Activated T-cell treated with anti-CD3 and anti-CD28 coated beads, Interleukin-2, amount 50 U/mL, for 48 hours (primary cell): ENCODE measurements around the gene MGMT.

Experiments
- DNase-seq, 2 experiments: peaks; one replicate each; pipeline ENCODE4 v3.0.0-alpha.2; 2020

The MGMT gene

GRCh38 chr10:129716881-129717280 lies 249.8 kb downstream of the MGMT start:
- no peak for DNase-seq

DNA sequence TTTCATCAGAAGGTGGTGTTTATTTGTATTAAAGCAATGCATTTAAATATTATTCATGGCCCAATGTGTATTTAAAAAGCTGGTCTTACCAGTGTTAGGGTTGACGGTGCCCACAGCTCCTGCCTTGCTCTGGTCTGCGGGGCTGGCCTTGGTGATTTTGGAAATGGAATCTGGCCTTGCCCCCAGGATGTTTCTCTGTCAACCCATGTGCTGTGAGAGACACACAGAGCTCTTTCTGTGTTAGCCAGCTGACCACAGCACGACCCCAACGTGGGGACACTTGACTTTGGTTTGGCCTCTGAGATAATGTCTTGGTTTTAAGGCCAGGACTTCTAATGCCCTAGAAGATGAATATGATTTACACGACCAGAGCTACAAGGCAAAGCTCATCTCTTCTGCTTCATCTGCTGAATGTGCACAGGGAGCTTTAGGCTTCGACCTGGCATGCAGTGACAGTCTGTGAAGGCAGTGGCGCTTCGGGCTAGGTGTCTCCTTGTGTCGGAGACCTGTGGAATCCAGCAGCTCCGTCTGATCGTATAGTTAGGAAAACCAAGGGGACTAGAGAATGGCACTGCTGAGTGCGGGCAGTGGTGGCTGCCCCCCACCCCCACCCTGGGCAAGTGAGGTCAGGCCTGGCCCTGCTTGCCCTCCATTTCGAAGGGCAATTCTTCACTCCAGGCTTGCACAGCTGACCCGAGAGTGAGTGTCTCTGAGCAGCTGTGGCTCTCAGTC lies 250.9 kb downstream of the MGMT start:
- DNase-seq = peak in 1 of 2 experiments; percentile 0

DNA sequence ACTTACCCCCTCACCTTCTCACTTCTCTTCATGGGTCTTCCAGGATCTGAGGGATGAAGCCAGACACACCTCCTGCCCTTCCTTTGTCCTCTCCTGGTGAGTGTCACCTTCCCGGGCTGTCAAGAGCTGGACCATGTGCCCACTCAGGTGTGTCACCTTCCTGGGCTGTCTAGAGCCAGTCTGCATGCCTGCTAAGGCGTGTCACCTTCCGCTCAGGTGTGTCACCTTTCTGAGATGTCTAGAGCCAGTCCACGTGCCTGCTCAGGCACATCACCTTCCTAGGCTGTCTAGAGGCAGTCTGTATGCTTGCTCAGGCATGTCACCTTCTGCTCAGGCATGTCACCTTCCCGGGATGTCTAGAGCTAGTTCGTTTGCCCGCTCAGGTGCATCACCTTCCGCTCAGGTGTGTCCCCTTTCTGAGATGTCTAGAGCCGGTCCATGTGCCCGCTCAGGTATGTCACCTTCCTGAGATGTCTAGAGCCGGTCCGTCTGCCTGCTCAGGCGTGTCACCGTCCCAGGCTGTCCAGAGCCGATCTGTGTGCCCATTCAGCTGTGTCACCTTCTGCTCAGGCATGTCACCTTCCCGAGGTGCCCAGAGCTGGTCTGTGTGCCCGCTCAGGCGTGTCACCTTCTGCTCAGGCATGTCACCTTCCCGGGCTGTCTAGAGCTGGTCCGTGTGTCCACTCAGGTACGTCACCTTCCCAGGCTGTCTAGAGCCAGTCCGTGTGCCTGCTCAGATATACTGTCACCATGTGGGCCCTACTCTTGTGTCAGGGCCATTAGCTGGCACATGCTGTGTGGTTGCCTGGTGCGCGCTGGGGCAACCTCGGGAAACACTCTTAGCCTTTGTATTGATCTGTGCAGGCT lies 251.7 kb downstream of the MGMT start:
- DNase-seq = peak in 1 of 2 experiments; percentile 14

- DNase-seq = peak in 1 of 2 experiments; percentile 0
Measured at GRCh38 chr10:129719415-129719739, 252.3 kb downstream of the MGMT start.

DNA sequence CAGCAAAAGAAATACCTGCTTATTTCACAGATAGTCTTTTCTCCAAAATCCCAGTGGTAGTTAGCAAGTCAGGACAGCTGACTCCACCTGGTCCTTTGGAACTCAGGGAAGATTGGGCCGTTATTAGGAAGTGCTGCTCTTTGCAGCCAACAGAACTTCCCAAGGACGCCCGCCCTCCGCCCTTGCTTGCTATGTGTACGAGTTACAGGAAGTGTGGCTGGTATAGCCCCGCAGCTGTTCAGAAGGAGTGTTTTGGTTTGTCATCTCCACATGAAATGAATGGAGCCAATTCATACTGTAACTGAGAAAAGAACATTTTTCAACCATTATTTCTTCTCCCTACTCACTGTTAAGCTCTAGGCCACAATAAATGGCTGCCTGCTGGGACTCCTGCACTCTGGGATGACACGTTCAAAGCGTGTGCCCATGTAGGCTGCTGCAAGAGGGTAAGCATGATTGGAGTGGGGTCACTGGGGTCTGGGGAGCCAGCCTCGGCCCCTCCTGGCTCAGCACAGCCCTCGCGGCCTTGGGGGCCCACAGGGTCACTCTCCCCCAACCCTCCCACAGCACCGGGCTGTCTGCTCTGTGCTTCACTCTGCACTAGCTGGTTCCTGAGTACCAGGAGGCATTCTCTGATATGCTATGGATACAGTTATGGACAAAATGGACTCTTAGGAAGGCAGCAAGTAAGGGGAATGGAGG lies 253.0 kb downstream of the MGMT start:
- no peak for DNase-seq

GRCh38 chr10:129725011-129725410 lies 258.0 kb downstream of the MGMT start:
- DNase-seq = no peak

GRCh38 chr10:129725482-129725881 lies 258.4 kb downstream of the MGMT start:
- DNase-seq = no peak

- no peak for DNase-seq
Measured at GRCh38 chr10:129725890-129726631, 259.0 kb downstream of the MGMT start.

- no peak for DNase-seq
Measured at GRCh38 chr10:129727071-129727470, 260.0 kb downstream of the MGMT start.

DNA sequence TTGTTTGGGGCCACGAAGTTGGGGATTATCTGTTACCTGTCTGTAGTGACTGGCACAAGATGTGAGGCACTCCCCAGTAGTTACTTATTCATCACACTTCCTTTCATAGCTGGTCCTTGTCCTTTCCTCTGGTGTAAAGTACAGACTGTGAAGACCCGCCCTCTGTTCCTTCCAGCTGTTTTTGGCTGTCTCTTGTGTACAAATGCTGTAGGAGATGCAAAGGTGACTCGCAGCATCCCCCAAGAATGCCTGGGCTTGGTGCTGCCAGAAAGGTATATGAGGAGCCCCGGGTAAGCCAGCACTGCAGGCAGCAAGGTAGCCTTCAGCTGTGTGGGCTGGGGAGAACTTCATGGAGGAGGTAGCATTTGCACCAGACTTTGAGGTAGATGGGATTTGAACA lies 260.5 kb downstream of the MGMT start:
- no peak for DNase-seq

DNA sequence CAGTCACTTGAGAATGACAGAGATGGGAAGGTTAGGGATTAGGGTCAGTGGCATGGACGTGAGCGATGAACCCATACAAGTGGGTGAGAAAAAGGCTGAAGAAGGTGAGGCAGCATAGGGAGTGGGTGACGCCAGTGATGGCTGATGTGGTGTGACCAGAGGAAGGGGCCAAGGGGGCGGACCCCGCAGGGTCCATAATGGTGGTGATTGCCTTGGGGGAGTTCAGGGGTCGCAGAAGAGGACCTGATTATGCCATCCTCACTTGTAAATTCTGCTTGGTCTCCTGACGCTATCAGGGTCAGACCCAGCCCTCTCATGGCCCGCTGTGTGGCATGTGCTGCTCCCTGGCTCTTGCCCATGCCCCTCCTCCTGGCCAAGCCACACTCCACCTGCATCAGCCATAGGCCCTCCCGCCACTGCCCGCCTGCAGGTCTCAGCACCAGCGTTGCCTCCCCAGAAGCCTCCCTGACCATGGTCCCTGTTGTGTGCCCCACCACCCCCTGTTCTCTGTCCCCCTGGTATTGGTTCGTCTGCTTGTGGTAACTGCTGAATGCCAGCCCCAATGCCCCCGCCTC lies 261.3 kb downstream of the MGMT start:
- no peak for DNase-seq

GRCh38 chr10:129728905-129729795 lies 262.1 kb downstream of the MGMT start:
- DNase-seq = no peak

DNA sequence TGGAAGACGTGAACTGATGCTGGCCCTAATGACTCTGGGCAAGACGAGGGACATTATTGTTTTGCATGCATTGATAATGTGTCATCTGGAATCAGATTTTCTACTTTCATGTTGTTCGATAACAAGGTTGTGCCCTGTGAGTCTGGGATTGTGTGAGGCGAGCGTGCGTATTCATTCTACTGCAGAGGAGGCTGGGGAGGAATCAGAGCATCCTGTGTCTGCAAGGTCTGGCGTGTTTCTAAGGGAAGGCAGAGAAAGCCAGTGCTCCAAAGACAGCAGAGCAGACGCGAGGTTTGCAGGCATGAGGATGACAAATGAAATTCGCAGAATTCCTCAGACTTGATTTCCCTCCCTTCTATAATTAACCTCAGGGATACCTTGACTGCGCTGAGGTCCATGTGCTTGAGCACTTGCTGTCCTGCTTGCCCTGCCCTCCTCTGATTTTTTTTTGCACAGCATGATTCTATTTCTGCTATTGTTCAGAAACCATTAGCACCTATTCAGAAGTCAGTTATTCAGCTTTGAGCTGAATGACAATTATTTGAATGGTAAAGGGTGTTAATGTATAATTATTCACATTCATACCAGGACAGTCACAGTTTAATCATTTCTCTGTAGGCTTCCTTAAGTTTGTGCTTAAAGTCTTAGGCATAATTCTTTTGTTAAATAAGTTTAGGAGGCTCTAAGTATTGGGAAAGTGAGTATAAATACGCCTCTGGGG lies 263.4 kb downstream of the MGMT start:
- DNase-seq = no peak

DNA sequence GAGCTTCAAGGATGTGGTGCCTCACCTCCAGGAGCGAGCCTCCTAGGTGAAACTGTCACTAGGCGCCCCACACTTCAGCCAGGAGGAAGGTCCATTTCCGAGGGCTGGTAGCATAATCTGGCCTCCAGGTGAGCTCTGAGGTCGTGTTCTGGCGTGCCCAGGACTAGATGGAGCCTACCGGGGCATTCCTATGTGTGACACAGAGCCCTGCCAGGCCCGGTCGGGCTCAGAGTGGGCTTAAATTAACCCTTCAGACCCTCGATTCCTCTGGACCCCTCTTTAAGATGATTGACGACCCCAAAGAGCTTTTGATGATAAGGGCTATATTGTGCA lies 263.9 kb downstream of the MGMT start:
- no peak for DNase-seq

- DNase-seq = no peak
Measured at GRCh38 chr10:129740532-129741279, 273.7 kb downstream of the MGMT start.

GRCh38 chr10:129741280-129741977 lies 274.4 kb downstream of the MGMT start:
- DNase-seq = no peak

DNA sequence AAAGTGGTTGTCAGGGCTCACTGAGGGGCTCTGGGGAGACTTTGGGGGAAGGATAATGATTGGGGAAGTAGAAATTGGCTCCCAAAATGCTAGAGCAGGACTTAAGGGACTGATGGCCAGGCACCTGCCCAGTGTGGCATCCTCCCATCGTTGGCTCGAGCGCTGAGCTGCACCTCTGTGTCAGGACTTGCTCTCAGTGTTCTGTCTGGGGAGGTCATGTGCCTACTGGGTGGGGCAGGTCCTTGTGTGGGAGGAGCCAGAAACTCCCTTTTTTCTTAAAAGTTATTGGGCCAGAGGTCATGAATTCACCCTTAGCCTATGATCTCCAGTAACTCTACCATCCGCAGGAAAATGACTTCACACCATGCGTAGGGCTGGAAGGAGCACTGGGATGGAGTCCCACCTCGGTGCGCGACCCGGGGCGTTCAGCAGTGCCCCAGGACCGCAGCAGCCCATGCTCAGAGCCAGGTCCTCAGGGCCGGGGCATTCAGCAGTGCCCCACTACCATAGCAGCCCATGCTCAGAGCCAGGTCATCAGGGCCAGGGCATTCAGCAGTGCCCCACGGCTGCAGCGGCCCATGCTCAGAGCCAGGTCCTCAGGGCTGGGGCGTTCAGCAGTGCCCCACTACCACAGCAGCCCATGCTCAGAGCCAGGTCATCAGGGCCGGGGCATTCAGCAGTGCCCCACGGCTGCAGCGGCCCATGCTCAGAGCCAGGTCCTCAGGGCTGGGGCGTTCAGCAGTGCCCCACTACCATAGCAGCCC lies 275.1 kb downstream of the MGMT start:
- DNase-seq = no peak

DNA sequence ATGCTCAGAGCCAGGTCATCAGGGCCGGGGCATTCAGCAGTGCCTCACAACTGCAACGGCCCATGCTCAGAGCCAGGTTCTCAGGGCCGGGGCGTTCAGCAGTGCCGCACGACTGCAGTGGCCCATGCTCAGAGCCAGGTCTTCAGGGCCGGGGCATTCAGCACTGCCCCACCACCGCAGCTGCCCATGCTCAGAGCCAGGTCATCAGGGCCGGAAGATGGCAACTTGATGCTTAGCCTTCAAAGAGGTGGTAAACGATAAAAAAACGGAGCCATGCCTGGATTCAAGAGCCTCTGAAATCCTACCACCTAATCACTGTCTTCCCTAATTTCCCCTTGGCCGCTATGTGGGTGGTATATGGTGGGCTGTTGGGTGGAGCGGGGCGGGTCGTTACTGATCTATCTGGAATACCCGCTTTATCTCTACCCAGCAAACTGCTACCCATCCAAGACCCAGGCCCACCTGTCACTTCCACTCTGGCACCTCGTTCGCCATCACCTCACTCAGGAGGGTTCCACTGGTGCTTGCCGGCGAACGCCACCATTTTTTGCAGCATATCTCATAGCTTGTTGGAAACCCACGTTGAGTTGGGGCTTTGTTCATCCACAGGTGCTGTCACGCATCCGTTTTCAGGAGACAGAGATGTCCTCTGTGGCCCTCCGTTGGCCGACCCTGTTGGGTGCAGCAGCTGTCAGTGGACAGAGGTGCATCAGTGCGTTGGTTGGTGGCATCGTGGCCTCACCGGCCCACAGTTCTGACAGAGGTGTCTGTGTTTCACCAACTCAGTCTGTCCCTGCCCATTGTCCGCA lies 275.9 kb downstream of the MGMT start:
- DNase-seq = peak in 1 of 2 experiments; percentile 4
